ENCODE results near the gene CFP. TPM values are rescaled to one million over a fixed set of nuclear protein-coding genes. Genes with fewer than 3 reads are reported as not detected.

The CFP gene
- total RNA-seq, 1 experiment from 2014 or later: 2.0 TPM

GRCh38 chrX:47623540-47624027 is 6.1 kb downstream of the CFP start:
- Mint-ChIP-seq H3K4me3 (peak overlapping the region; percentile 72), H3K36me3 (no peaks in the 10 kb centered on the region), H3K4me1 (peaks cover 21% of the 10 kb centered on the region), H3K27ac (peak overlapping the region; percentile 90), H3K27me3 (ENCODE audit: low read depth) (peaks cover 27% of the 10 kb centered on the region), H3K9me3 (no peaks in the 10 kb centered on the region)
- ATAC-seq: peak; percentile 94
- ChIA-PET CTCF (interaction anchor here (0.7 to 2.2 kb wide), 7 partner anchors 15 to 100 kb away, joined by 3 to 17 read pairs (median 4); no protein-coding TSS in a partner anchor), POLR2A (interaction anchor here (0.8 to 1.5 kb wide), 3 partner anchors 22 to 42 kb away, joined by 3 to 4 read pairs (median 4); partner anchors contain the start of gene ELK1)
- peak; percentile 81 for DNase-seq (ENCODE audit: low spot score)
- TF ChIP-seq PREB (CRISPR knock-in tag; IDR thresholded peaks at IDR 0.05; ENCODE audit: borderline replicate concordance) (no peak), TEAD1 (CRISPR knock-in tag; IDR thresholded peaks at IDR 0.05) (no peak), MAX (CRISPR knock-in tag; IDR thresholded peaks at IDR 0.05) (peak; percentile 25; the same call in 1 of the 2 replicates), SP1 (CRISPR knock-in tag; conservative IDR thresholded peaks at IDR 0.05) (peak; percentile 44; the same call in 1 of the 2 replicates), ETV6 (CRISPR knock-in tag; IDR thresholded peaks at IDR 0.05) (peak; percentile 20; the same call in 1 of the 2 replicates), NFYB (CRISPR knock-in tag; conservative IDR thresholded peaks at IDR 0.05; ENCODE audit: low read depth) (peak; percentile 74)

- POLR2A ChIA-PET: no interaction called here
- no peaks in the 10 kb centered on the region for H3K9me3 Mint-ChIP-seq
- CTCF ChIA-PET: no interaction called here
- no peak for DNase-seq (ENCODE audit: low spot score)
- H3K36me3 Mint-ChIP-seq: no peaks in the 10 kb centered on the region
- peaks cover 20% of the 10 kb centered on the region for H3K4me1 Mint-ChIP-seq
- peaks cover 39% of the 10 kb centered on the region for H3K27me3 Mint-ChIP-seq (ENCODE audit: low read depth)
- no peak overlapping the region for H3K27ac Mint-ChIP-seq
- TF ChIP-seq FOXP1 (CRISPR knock-in tag; IDR thresholded peaks at IDR 0.05; ENCODE audit: borderline replicate concordance): no peak
- no peak for TF ChIP-seq GRHL2 (CRISPR knock-in tag; IDR thresholded peaks at IDR 0.05; ENCODE audit: insufficient replicate concordance, severe bottlenecking)
- no peak for TF ChIP-seq HMGXB4 (CRISPR knock-in tag; IDR thresholded peaks at IDR 0.05)
- no peak for TF ChIP-seq ZNF317 (CRISPR knock-in tag; IDR thresholded peaks at IDR 0.05; ENCODE audit: borderline replicate concordance, low read depth)
- TF ChIP-seq MLX (CRISPR knock-in tag; IDR thresholded peaks at IDR 0.05): no peak
- no peak for TF ChIP-seq ZSCAN18 (CRISPR knock-in tag; IDR thresholded peaks at IDR 0.05)
- TF ChIP-seq KAT7 (CRISPR knock-in tag; IDR thresholded peaks at IDR 0.05; ENCODE audit: borderline replicate concordance): no peak
- no peak for TF ChIP-seq ELF4 (CRISPR knock-in tag; IDR thresholded peaks at IDR 0.05; ENCODE audit: low read depth)
- no peak for TF ChIP-seq ZNF532 (CRISPR knock-in tag; IDR thresholded peaks at IDR 0.05; ENCODE audit: borderline replicate concordance)
- no peak for TF ChIP-seq EMX1 (CRISPR knock-in tag; IDR thresholded peaks at IDR 0.05)
- TF ChIP-seq AR (CRISPR knock-in tag; IDR thresholded peaks at IDR 0.05): no peak
- no peak overlapping the region for H3K4me3 Mint-ChIP-seq
- ATAC-seq: no peak
Observed at GRCh38 chrX:47621851-47622250, 7.9 kb downstream of the CFP start.

Data from WTC11 (cell line).